Measurements from ENCODE around the gene GPR141.

GPR141 gene

GRCh38 chr7:37732253-37732652, 48.7 kb downstream of the GPR141 start:
- no peak for DNase-seq (ENCODE audit: low read depth in 2 of 3, low spot score in 1 of 3)

GRCh38 chr7:37732888-37733287, 49.3 kb downstream of the GPR141 start:
- DNase-seq (ENCODE audit: low read depth in 2 of 3, low spot score in 1 of 3): no peak

GRCh38 chr7:37735196-37735595, 51.6 kb downstream of the GPR141 start:
- DNase-seq (ENCODE audit: low read depth in 2 of 3, low spot score in 1 of 3): no peak

GRCh38 chr7:37738321-37738720, 54.8 kb downstream of the GPR141 start:
- no peak for DNase-seq (ENCODE audit: low read depth in 2 of 3, low spot score in 1 of 3)

GRCh38 chr7:37740398-37740797, 56.8 kb downstream of the GPR141 start:
- DNase-seq (ENCODE audit: low read depth in 2 of 3, low spot score in 1 of 3): no peak

- no peak for DNase-seq (ENCODE audit: low read depth in 2 of 3, low spot score in 1 of 3)
Measured at GRCh38 chr7:37741776-37742175, 58.2 kb downstream of the GPR141 start.

- DNase-seq (ENCODE audit: low read depth in 2 of 3, low spot score in 1 of 3): no peak
Measured at GRCh38 chr7:37751096-37751495, 67.5 kb downstream of the GPR141 start.

- no peak for DNase-seq (ENCODE audit: low read depth in 2 of 3, low spot score in 1 of 3)
Measured at GRCh38 chr7:37753398-37754050, 70.0 kb downstream of the GPR141 start.

GRCh38 chr7:37756797-37757551, 73.4 kb downstream of the GPR141 start:
- no peak for DNase-seq (ENCODE audit: low read depth in 2 of 3, low spot score in 1 of 3)

GRCh38 chr7:37757563-37757962, 74.0 kb downstream of the GPR141 start:
- DNase-seq (ENCODE audit: low read depth in 2 of 3, low spot score in 1 of 3): no peak

- DNase-seq (ENCODE audit: low read depth in 2 of 3, low spot score in 1 of 3): no peak
Measured at GRCh38 chr7:37758501-37759045, 75.0 kb downstream of the GPR141 start.

- DNase-seq (ENCODE audit: low read depth in 2 of 3, low spot score in 1 of 3): no peak
Measured at GRCh38 chr7:37759526-37759925, 76.0 kb downstream of the GPR141 start.

GRCh38 chr7:37765421-37765829, 81.9 kb downstream of the GPR141 start:
- no peak for DNase-seq (ENCODE audit: low read depth in 2 of 3, low spot score in 1 of 3)

GRCh38 chr7:37765872-37766525, 82.4 kb downstream of the GPR141 start:
- no peak for DNase-seq (ENCODE audit: low read depth in 2 of 3, low spot score in 1 of 3)

- no peak for DNase-seq (ENCODE audit: low read depth in 2 of 3, low spot score in 1 of 3)
Measured at GRCh38 chr7:37768611-37769010, 85.0 kb downstream of the GPR141 start.

GRCh38 chr7:37769291-37769690, 85.7 kb downstream of the GPR141 start:
- no peak for DNase-seq (ENCODE audit: low read depth in 2 of 3, low spot score in 1 of 3)

- no peak for DNase-seq (ENCODE audit: low read depth in 2 of 3, low spot score in 1 of 3)
Measured at GRCh38 chr7:37769726-37770125, 86.2 kb downstream of the GPR141 start.

GRCh38 chr7:37770838-37771237, 87.3 kb downstream of the GPR141 start:
- DNase-seq (ENCODE audit: low read depth in 2 of 3, low spot score in 1 of 3): no peak

- no peak for DNase-seq (ENCODE audit: low read depth in 2 of 3, low spot score in 1 of 3)
Measured at GRCh38 chr7:37771342-37771741, 87.8 kb downstream of the GPR141 start.

GRCh38 chr7:37771801-37772200, 88.2 kb downstream of the GPR141 start:
- no peak for DNase-seq (ENCODE audit: low read depth in 2 of 3, low spot score in 1 of 3)

- no peak for DNase-seq (ENCODE audit: low read depth in 2 of 3, low spot score in 1 of 3)
Measured at GRCh38 chr7:37775921-37776320, 92.4 kb downstream of the GPR141 start.

GRCh38 chr7:37781156-37781555, 97.6 kb downstream of the GPR141 start:
- DNase-seq (ENCODE audit: low read depth in 2 of 3, low spot score in 1 of 3): no peak
